Lower lobe of right lung (tissue), 2 donors: Measurements from ENCODE around the gene SLC1A4. TPM values are rescaled to one million over a fixed set of nuclear protein-coding genes. Genes with fewer than 3 reads are reported as not detected.

Experiments used
- ATAC-seq, 2 donors: fragments of 200-7000 bp; cut with Tn5 transposase; one replicate each; pipeline ENCODE4 v1.9.1; 2020 to 2022; ENCODE audit warnings: mild to moderate bottlenecking in 2 of 2, moderate library complexity in 2 of 2
- DNase-seq: peaks from one replicate; pipeline ENCODE4 v3.0.0-alpha.2; 2020
- H3K27ac ChIP-seq: fragments of 200-600 bp; one replicate; pipeline ENCODE4 v1.8.0; 2022
- H3K27me3 ChIP-seq: fragments of 200-600 bp; one replicate; pipeline ENCODE4 v1.8.0; 2022; ENCODE audit warnings: low read depth
- H3K36me3 ChIP-seq: fragments of 200-600 bp; one replicate; pipeline ENCODE4 v1.8.0; 2022; ENCODE audit warnings: mild to moderate bottlenecking
- H3K4me1 ChIP-seq: fragments of 200-600 bp; one replicate; pipeline ENCODE4 v1.8.0; 2022
- H3K4me3 ChIP-seq: fragments of 200-600 bp; one replicate; pipeline ENCODE4 v1.8.0; 2022; ENCODE audit warnings: mild to moderate bottlenecking
- H3K9me3 ChIP-seq: fragments of 200-600 bp; one replicate; pipeline ENCODE4 v1.8.0; 2022
- CTCF ChIP-seq: fragments of 200-600 bp; IDR thresholded peaks from one replicate; pipeline ENCODE4 v1.8.0; 2022; ENCODE audit warnings: antibody characterized with exemption, mild to moderate bottlenecking
- intact Hi-C: fragments of 100-400 bp; cut with DNase I; formaldehyde crosslinking; loops from one replicate; pipeline ENCODE4 v1.11.0; 2022
- long read RNA-seq: library from polyadenylated mRNA; unstranded; transcript quantifications from one replicate; pipeline ENCODE4 v2.0.0, GENCODE V29; 2021
- total RNA-seq: library from RNA; stranded (reverse); fragmentation: NEBNext Ultra II Directional; extraction: Animal tissue kit (Norgen Biotek cat#: 25700); gene quantifications from one replicate; pipeline ENCODE4 v1.2.1, GENCODE V29; 2021
- donor health status: DM: no; HTN: yes; CAD: no; lungs with severe emphysema.

Gene SLC1A4
- total RNA-seq, result 9.7 TPM
- long read RNA-seq, full-length matches to known transcripts, result 21 of 35 reads
- long read RNA-seq, partial matches to known transcripts, result 0 of 35 reads
- long read RNA-seq, other reads (novel, unspliced or antisense), result 14 of 35 reads

GRCh38 chr2:64989126-64989981 lies at the start of gene SLC1A4:
Gene SLC1A4, plus strand, starts transcription at chr2:64989399. Its CDS starts 245 bp downstream, at chr2:64989644.
- TF ChIP-seq CTCF, result no peak
- peak within 1 kb of the TSS; percentile 82 for H3K4me3 ChIP-seq
- DNase-seq, result peak; percentile 91
- intact Hi-C loops, result no loop called here
- peak; percentile 96 for ATAC-seq
- H3K4me1 ChIP-seq, result peaks cover 14% of the 10 kb centered on the region
- peak within 1 kb of the TSS; percentile 90 for H3K27ac ChIP-seq
- no peaks in the 10 kb centered on the region for H3K36me3 ChIP-seq
- H3K9me3 ChIP-seq, result no peaks in the 10 kb centered on the region
- H3K27me3 ChIP-seq, result no peaks in the 10 kb centered on the region

- Histone ChIP-seq H3K9me3 (no peaks in the 10 kb centered on the region), H3K4me1 (peaks cover 3% of the 10 kb centered on the region), H3K27ac (no peak overlapping the region), H3K27me3 (no peaks in the 10 kb centered on the region), H3K4me3 (no peak overlapping the region), H3K36me3 (no peaks in the 10 kb centered on the region)
- TF ChIP-seq CTCF, result no peak
- DNase-seq, result no peak
- no peak for ATAC-seq
- intact Hi-C loops, result no loop called here
Measured at GRCh38 chr2:64941143-64941542, 48.1 kb upstream of the SLC1A4 start.

GRCh38 chr2:64941801-64942200 lies 47.4 kb upstream of the SLC1A4 start:
- Histone ChIP-seq H3K36me3 (no peaks in the 10 kb centered on the region), H3K9me3 (no peaks in the 10 kb centered on the region), H3K27ac (no peak overlapping the region), H3K27me3 (no peaks in the 10 kb centered on the region), H3K4me1 (peaks cover 7% of the 10 kb centered on the region), H3K4me3 (no peak overlapping the region)
- ATAC-seq, result no peak
- intact Hi-C loops, result no loop called here
- DNase-seq, result peak; percentile 51
- TF ChIP-seq CTCF, result no peak

GRCh38 chr2:64942693-64943092 lies 46.5 kb upstream of the SLC1A4 start:
- no peak for DNase-seq
- no peaks in the 10 kb centered on the region for H3K9me3 ChIP-seq
- no peaks in the 10 kb centered on the region for H3K27me3 ChIP-seq
- no peak overlapping the region for H3K27ac ChIP-seq
- no peaks in the 10 kb centered on the region for H3K36me3 ChIP-seq
- intact Hi-C loops, result no loop called here
- H3K4me3 ChIP-seq, result no peak overlapping the region
- no peak for TF ChIP-seq CTCF
- ATAC-seq, result no peak
- peaks cover 7% of the 10 kb centered on the region for H3K4me1 ChIP-seq

GRCh38 chr2:64943387-64944150 lies 45.6 kb upstream of the SLC1A4 start:
- DNase-seq (no peak), ATAC-seq (peak; percentile 17 to 42)
- no peaks in the 10 kb centered on the region for H3K27me3 ChIP-seq
- peaks cover 7% of the 10 kb centered on the region for H3K4me1 ChIP-seq
- TF ChIP-seq CTCF, result no peak
- H3K36me3 ChIP-seq, result no peaks in the 10 kb centered on the region
- no peak overlapping the region for H3K27ac ChIP-seq
- no peak overlapping the region for H3K4me3 ChIP-seq
- intact Hi-C loops, result no loop called here
- H3K9me3 ChIP-seq, result no peaks in the 10 kb centered on the region
